Spleen (tissue), 7 donors: ENCODE results near the gene SST.

Experiments
- POLR2AphosphoS5 ChIP-seq, 3 donors: sonication (generic); formaldehyde crosslinking; IDR thresholded peaks; one replicate each; pipeline ENCODE4 v1.5.1; 2017; ENCODE audit warnings: antibody characterized with exemption in 3 of 3
- TF ChIP-seq, protein P1 (sequence below), 11 experiments: fragments of 200-600 bp in 7 of 11; fragments of 450-650 bp in 4 of 11; sonication (generic) in 4 of 11; IDR thresholded peaks in 8 of 11; conservative IDR thresholded peaks in 3 of 11; 1 replicate in 7 of 11; 2 replicates in 4 of 11; pipeline versions ENCODE4 v1.4.0 to v1.8.0; 2016 to 2021; ENCODE audit warnings: antibody characterized with exemption in 11 of 11, inconsistent platforms in 4 of 11, mild to moderate bottlenecking in 1 of 11
- donor health status: DM: no; HTN: no; CAD: no; lungs with moderate emphysema.
- donor health status: DM: no; HTN: no; CAD: no.
- donor health status: DM: no; HTN: no; CAD: no.

DNA sequence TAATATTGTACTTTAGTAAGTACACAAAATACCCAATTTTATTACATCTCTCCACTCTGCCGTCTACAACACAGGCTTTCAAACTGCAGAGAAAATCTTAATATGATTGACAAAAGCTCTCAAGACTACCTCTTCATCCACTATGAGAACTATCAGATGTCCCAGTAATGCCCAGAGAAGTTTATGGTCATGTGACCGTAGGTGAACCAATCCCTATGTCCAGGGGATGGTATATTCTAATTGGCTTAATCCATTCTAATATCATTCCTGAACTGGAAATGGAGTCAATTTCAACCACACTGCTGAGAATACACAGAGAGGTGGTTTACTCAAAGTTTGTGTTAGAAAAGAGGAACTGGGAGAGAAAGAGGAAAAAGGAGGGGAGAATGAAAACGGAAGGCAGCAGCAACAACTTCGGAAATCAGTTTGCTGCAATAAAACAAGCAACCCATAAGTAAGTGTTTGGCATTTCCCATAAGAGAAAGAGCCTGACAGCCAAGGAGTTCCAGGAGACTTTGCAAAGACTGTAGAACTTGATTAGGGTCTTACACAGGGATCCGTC is 7.3 kb downstream of the SST start:
- TF ChIP-seq, protein P1, sequence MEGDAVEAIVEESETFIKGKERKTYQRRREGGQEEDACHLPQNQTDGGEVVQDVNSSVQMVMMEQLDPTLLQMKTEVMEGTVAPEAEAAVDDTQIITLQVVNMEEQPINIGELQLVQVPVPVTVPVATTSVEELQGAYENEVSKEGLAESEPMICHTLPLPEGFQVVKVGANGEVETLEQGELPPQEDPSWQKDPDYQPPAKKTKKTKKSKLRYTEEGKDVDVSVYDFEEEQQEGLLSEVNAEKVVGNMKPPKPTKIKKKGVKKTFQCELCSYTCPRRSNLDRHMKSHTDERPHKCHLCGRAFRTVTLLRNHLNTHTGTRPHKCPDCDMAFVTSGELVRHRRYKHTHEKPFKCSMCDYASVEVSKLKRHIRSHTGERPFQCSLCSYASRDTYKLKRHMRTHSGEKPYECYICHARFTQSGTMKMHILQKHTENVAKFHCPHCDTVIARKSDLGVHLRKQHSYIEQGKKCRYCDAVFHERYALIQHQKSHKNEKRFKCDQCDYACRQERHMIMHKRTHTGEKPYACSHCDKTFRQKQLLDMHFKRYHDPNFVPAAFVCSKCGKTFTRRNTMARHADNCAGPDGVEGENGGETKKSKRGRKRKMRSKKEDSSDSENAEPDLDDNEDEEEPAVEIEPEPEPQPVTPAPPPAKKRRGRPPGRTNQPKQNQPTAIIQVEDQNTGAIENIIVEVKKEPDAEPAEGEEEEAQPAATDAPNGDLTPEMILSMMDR (IDR thresholded peaks at IDR 0.05 in 8 of 11, conservative IDR thresholded peaks at IDR 0.05 in 3 of 11) = no peak
- TF ChIP-seq POLR2AphosphoS5 (IDR thresholded peaks at IDR 0.05) = no peak
